Testis (tissue), 2 donors: ENCODE results near the gene FKTN.

Experiments used
- POLR2A ChIP-seq: fragments of 450-650 bp; IDR thresholded peaks from one replicate; pipeline ENCODE4 v1.6.1; 2017; ENCODE audit warnings: antibody characterized with exemption, mild to moderate bottlenecking, moderate library complexity
- TF ChIP-seq, protein P1 (sequence below), 3 experiments: fragments of 450-650 bp in 2 of 3; fragments of 200-600 bp in 1 of 3; sonication (generic) in 1 of 3; IDR thresholded peaks; one replicate each; pipeline ENCODE4 v1.5.1; 2016 to 2019; ENCODE audit warnings: antibody characterized with exemption in 3 of 3, mild to moderate bottlenecking in 2 of 3, moderate library complexity in 1 of 3

DNA sequence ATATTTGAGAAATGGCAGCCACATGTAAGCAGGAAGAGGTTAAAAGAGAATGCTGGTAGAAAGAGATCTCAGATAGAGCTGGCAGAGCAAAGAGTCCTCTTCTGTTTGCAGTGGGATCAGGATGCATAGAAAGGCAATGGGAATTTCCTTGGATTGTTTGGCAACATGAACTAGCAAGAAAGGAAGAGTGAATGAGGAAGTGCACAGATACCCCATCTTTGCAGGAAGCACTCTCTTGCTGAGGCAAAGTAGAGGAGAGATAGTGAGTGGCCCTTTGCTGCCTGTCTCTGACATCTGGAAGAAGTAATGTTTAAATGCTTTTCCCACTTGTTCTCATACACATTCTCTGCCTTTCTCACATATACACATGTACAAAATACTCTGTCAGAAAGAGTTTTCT, 14.5 kb downstream of the FKTN start:
- TF ChIP-seq POLR2A, result no peak
- TF ChIP-seq, protein P1, sequence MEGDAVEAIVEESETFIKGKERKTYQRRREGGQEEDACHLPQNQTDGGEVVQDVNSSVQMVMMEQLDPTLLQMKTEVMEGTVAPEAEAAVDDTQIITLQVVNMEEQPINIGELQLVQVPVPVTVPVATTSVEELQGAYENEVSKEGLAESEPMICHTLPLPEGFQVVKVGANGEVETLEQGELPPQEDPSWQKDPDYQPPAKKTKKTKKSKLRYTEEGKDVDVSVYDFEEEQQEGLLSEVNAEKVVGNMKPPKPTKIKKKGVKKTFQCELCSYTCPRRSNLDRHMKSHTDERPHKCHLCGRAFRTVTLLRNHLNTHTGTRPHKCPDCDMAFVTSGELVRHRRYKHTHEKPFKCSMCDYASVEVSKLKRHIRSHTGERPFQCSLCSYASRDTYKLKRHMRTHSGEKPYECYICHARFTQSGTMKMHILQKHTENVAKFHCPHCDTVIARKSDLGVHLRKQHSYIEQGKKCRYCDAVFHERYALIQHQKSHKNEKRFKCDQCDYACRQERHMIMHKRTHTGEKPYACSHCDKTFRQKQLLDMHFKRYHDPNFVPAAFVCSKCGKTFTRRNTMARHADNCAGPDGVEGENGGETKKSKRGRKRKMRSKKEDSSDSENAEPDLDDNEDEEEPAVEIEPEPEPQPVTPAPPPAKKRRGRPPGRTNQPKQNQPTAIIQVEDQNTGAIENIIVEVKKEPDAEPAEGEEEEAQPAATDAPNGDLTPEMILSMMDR (IDR thresholded peaks at IDR 0.05), result no peak
